Body of pancreas (tissue), 4 donors: Measurements from ENCODE around the gene CD8A.
"Not testable (repeated sequence)": the region's sequence is repeated elsewhere in the genome, so short reads cannot be mapped to it uniquely, and the experiment has no call there.

Experiments
- POLR2A ChIP-seq, 3 donors: fragments of 450-650 bp; IDR thresholded peaks; one replicate each; pipeline ENCODE4 v1.6.1; 2016; ENCODE audit warnings: antibody characterized with exemption in 3 of 3, mild to moderate bottlenecking in 2 of 3
- TF ChIP-seq, protein P1 (sequence below), 7 experiments: fragments of 450-650 bp in 4 of 7; fragments of 200-600 bp in 3 of 7; sonication (generic) in 3 of 7; IDR thresholded peaks; one replicate each; pipeline ENCODE4 v1.5.1; 2016 to 2019; ENCODE audit warnings: antibody characterized with exemption in 7 of 7

DNA sequence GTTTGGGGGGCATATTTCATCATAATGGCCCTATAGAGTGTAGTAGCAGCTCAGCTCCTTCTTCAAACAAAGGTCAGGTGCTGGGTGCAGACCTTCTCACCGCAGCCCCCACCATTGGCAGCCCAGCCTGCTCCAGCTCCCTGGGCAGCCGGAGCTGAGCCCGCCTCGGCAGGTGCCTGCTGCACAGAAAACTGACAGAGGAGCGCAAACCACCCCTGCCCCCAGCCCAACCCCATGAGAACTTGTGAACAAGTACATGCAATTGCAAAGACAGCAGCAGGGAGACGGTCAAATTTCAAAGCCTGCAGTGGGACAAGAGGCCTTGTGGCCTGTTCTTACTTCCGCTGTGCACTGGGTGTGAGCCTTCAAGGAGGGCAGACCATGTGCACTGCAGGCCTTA lies 48.7 kb upstream of the CD8A start:
- TF ChIP-seq, protein P1, sequence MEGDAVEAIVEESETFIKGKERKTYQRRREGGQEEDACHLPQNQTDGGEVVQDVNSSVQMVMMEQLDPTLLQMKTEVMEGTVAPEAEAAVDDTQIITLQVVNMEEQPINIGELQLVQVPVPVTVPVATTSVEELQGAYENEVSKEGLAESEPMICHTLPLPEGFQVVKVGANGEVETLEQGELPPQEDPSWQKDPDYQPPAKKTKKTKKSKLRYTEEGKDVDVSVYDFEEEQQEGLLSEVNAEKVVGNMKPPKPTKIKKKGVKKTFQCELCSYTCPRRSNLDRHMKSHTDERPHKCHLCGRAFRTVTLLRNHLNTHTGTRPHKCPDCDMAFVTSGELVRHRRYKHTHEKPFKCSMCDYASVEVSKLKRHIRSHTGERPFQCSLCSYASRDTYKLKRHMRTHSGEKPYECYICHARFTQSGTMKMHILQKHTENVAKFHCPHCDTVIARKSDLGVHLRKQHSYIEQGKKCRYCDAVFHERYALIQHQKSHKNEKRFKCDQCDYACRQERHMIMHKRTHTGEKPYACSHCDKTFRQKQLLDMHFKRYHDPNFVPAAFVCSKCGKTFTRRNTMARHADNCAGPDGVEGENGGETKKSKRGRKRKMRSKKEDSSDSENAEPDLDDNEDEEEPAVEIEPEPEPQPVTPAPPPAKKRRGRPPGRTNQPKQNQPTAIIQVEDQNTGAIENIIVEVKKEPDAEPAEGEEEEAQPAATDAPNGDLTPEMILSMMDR (IDR thresholded peaks at IDR 0.05) = not testable (repeated sequence)
- TF ChIP-seq POLR2A (IDR thresholded peaks at IDR 0.05) = not testable (repeated sequence)
